ENCODE results near the gene SMARCD3. TPM values are rescaled to one million over a fixed set of nuclear protein-coding genes. Genes with fewer than 3 reads are reported as not detected.

The SMARCD3 gene
- total and polyA plus RNA-seq, 7 donors = 4.2 to 63.1 (median 38.8) TPM

DNA sequence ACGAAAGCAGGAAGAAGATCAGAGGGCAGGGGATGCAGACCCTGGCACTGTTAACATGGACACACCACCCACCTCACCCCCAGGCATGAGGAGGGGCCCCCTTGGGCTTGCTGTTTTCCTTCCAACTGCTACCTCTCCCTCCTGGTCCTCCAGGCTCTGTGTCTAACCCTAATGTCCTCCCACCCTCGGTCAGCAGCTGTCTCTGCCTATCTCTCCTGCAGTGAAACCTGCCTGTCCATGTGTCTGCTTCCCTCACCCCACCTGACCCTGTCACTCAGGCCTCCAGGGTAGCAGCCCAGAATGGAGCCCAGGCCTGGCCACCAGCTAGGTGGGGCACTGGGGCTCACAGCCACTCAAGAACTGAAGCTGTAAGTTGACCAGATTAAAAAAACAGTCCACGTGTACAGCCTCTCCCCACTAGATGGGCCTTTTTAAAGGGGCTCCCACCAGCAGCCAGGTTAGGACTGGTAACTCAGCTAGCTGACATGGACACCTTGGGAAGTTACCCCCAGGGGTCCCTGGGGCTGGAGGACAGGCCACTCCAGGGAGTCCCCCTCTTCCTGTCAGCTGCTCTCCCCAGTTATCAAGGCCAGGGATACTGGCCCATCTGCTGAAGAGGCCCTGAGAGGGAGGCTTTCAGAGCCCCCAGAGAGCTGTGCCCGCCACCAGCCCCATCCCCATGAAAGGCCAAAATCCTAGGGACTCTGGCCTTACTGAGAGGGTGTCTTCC lies 1.5 kb downstream of the SMARCD3 start:
- Histone ChIP-seq H3K27me3 (peaks cover 0 to 6% (median 2%) of the 10 kb centered on the region in 3 donors), H3K4me3 (peak overlapping the region in 3 of 4 donors; percentile 67 to 69 (median 68)), H3K36me3 (peaks cover 0 to 6% (median 3%) of the 10 kb centered on the region in 4 donors), H3K27ac (peak overlapping the region; percentile 93 to 95 (median 94)), H3K4me1 (peaks cover 0 to 84% (median 78%) of the 10 kb centered on the region in 4 donors), H3K9me3 (no peaks in the 10 kb centered on the region)
- no peak for TF ChIP-seq POLR2AphosphoS5 (IDR thresholded peaks at IDR 0.05)
- TF ChIP-seq EP300 (IDR thresholded peaks at IDR 0.05) = no peak
- no peak for TF ChIP-seq POLR2A (IDR thresholded peaks at IDR 0.05)
- TF ChIP-seq, protein P1, sequence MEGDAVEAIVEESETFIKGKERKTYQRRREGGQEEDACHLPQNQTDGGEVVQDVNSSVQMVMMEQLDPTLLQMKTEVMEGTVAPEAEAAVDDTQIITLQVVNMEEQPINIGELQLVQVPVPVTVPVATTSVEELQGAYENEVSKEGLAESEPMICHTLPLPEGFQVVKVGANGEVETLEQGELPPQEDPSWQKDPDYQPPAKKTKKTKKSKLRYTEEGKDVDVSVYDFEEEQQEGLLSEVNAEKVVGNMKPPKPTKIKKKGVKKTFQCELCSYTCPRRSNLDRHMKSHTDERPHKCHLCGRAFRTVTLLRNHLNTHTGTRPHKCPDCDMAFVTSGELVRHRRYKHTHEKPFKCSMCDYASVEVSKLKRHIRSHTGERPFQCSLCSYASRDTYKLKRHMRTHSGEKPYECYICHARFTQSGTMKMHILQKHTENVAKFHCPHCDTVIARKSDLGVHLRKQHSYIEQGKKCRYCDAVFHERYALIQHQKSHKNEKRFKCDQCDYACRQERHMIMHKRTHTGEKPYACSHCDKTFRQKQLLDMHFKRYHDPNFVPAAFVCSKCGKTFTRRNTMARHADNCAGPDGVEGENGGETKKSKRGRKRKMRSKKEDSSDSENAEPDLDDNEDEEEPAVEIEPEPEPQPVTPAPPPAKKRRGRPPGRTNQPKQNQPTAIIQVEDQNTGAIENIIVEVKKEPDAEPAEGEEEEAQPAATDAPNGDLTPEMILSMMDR (IDR thresholded peaks at IDR 0.05) = no peak
- DNase-seq = no peak
- 49 to 62% methylated on average over 4 of the region's 4 CpGs for WGBS, 2 donors
- intact Hi-C loops (cut with DNase I) = loop anchor here (5.0 kb wide), 1 partner anchor 200 kb away; no protein-coding TSS in a partner anchor

DNA sequence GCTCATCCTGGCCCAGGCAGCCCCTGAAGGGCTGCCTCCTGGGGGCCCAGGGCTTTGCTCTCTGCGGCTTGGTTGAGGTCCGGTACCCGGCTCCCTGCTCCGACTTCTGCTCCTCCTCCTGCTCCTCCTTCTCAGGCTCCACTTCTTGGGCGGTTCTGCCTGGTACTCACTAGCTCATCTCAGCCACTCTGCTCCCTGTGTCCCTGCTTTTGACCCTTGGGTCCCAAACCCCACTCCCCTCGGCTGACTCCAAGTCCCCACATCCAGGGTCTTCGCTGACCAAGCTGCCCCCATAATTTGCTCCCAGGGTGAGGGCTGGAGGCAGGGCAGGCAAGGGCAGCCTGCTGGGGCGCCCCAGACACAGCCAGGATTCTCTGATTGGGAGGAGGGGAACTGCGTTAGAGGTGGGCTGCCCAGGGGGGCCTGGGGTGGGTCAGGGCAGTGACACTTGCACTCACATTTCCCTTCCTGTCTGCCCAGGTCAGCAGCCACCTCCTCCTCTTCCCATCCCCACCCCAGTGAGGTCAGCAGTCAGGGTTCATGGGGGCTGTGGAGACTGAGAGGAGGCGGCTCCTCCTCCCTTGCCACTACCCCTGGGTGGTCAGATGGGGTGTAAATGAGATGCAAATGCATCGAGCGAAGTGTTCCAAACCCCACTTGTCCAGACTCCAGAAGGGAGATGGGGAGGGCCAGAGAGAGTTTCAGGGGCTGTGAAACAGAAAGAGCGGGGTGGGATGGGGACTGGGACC lies 2.2 kb downstream of the SMARCD3 start:
- Histone ChIP-seq H3K36me3 (peaks cover 0 to 13% (median 10%) of the 10 kb centered on the region in 4 donors), H3K9me3 (no peaks in the 10 kb centered on the region), H3K4me3 (peak overlapping the region in 3 of 4 donors; percentile 43 to 53 (median 52)), H3K4me1 (peaks cover 0 to 81% (median 75%) of the 10 kb centered on the region in 4 donors), H3K27me3 (peaks cover 0 to 6% (median 2%) of the 10 kb centered on the region in 3 donors), H3K27ac (peak overlapping the region; percentile 93 to 95 (median 94))
- no peak for TF ChIP-seq POLR2AphosphoS5 (IDR thresholded peaks at IDR 0.05)
- TF ChIP-seq, protein P1 (IDR thresholded peaks at IDR 0.05) = no peak
- TF ChIP-seq EP300 (IDR thresholded peaks at IDR 0.05) = no peak
- TF ChIP-seq POLR2A (IDR thresholded peaks at IDR 0.05) = no peak
- WGBS, 2 donors = 49 to 53% methylated on average over 13 of the region's 13 CpGs
- intact Hi-C loops (cut with DNase I) = loop anchor here (5.0 kb wide), 1 partner anchor 201 kb away; no protein-coding TSS in a partner anchor
- peak; percentile 71 for DNase-seq

DNA sequence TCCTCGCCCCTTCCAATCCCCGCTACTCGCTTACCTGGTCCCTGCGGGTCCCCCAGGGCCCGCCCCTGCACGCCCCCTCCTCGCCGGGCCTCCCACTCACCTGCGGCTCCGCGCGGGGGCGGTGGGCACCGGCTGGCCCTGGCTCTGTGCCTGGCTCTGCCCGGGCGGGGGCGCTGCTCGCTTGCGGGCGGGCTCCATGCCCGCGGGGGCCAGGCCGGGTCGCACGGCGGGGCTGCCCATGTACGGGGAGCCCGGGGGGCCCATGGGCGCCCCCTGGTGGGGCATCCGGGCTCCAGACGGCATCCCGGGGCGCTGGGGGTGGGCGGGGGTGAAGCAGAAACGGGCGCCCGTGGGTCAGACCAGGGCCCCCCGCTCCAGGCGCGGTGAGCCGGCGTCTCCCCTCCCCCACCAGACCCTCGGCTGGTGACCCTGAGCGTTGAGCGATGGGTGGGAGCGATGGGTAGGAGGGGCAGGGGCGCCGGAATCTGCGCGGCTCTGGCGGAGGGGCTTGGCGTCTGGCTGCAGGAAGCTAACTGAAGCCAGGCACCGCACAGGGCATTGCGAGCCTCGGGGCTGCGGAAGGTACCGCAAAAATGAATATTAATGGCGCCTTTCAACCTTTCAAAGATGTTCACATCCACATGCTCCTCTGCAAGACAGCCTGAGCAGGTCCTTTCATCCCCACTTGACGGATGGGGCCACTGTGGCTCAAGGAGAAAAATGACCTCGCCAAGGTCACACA lies 3.0 kb downstream of the SMARCD3 start:
- Histone ChIP-seq H3K9me3 (no peaks in the 10 kb centered on the region), H3K27me3 (peaks cover 0 to 6% (median 2%) of the 10 kb centered on the region in 3 donors), H3K4me3 (peak overlapping the region; percentile 26 to 53 (median 48)), H3K36me3 (peaks cover 0 to 21% (median 16%) of the 10 kb centered on the region in 4 donors), H3K4me1 (peaks cover 0 to 73% (median 67%) of the 10 kb centered on the region in 4 donors), H3K27ac (peak overlapping the region; percentile 93 to 95 (median 94))
- no peak for DNase-seq
- intact Hi-C loops (cut with DNase I) = loop anchor here (5.0 kb wide), 1 partner anchor 202 kb away; no protein-coding TSS in a partner anchor
- no peak for TF ChIP-seq POLR2A (IDR thresholded peaks at IDR 0.05)
- no peak for TF ChIP-seq POLR2AphosphoS5 (IDR thresholded peaks at IDR 0.05)
- TF ChIP-seq, protein P1 (IDR thresholded peaks at IDR 0.05) = peak in 3 of 4 experiments; percentile 7 to 90 (median 35)
- 3% methylated on average over 60 of the region's 60 CpGs for WGBS, 2 donors

DNA sequence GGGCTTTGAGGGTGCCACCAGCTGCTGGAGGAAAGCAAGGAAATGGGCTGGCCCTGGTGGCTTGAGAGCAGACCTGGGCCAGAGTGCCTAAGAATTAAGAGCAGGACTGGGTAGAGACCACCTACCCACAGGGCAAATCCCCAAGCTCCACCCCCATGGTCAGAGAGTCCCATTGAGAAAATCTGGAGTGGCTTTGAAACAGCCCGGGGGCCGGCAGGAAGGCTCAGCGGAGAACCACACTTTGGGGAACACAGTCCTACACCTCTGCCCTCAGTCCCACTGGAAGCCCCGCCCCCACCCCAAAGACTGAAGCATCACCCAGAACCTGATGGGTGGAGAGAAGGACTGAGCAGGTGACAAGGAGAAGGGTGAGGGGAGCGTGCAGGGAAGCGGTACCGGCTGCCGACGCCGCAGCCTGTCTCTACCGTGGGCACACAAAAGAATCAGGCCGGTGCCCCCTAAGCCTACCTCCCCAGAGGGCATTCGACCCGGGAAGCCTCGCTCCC lies 3.6 kb downstream of the SMARCD3 start:
- TF ChIP-seq POLR2AphosphoS5 (IDR thresholded peaks at IDR 0.05) = no peak
- no peak for TF ChIP-seq POLR2A (IDR thresholded peaks at IDR 0.05)
- no peak for TF ChIP-seq EP300 (IDR thresholded peaks at IDR 0.05)
- TF ChIP-seq, protein P1 (IDR thresholded peaks at IDR 0.05) = no peak
- WGBS, 2 donors = 10 to 13% methylated on average over 15 of the region's 15 CpGs
- peak overlapping the region; percentile 93 to 95 (median 94) for H3K27ac ChIP-seq
- peak; percentile 61 for DNase-seq
- peaks cover 0 to 67% (median 61%) of the 10 kb centered on the region in 4 donors for H3K4me1 ChIP-seq
- H3K36me3 ChIP-seq = peaks cover 0 to 26% (median 18%) of the 10 kb centered on the region in 4 donors
- peaks cover 0 to 6% (median 2%) of the 10 kb centered on the region in 3 donors for H3K27me3 ChIP-seq
- intact Hi-C loops (cut with DNase I) = loop anchor here (1.0 to 5.0 kb wide), 2 partner anchors 58 to 202 kb away; no protein-coding TSS in a partner anchor
- peak overlapping the region; percentile 26 to 53 (median 48) for H3K4me3 ChIP-seq
- no peaks in the 10 kb centered on the region for H3K9me3 ChIP-seq
